Tibial nerve (tissue), 3 donors: ENCODE results near the gene LIN7A.

ENCODE experiments used
- CTCF ChIP-seq, 5 experiments: fragments of 200-600 bp in 3 of 5; fragments of 450-650 bp in 2 of 5; sonication (generic) in 3 of 5; IDR thresholded peaks; one replicate each; pipeline ENCODE4 v1.5.1; 2016 to 2019; ENCODE audit warnings: antibody characterized with exemption in 5 of 5, mild to moderate bottlenecking in 3 of 5, moderate library complexity in 2 of 5
- POLR2A ChIP-seq, 2 donors: fragments of 450-650 bp; IDR thresholded peaks; one replicate each; pipeline ENCODE4 v1.6.1; 2017; ENCODE audit warnings: antibody characterized with exemption in 2 of 2, mild to moderate bottlenecking in 2 of 2, moderate library complexity in 2 of 2

DNA sequence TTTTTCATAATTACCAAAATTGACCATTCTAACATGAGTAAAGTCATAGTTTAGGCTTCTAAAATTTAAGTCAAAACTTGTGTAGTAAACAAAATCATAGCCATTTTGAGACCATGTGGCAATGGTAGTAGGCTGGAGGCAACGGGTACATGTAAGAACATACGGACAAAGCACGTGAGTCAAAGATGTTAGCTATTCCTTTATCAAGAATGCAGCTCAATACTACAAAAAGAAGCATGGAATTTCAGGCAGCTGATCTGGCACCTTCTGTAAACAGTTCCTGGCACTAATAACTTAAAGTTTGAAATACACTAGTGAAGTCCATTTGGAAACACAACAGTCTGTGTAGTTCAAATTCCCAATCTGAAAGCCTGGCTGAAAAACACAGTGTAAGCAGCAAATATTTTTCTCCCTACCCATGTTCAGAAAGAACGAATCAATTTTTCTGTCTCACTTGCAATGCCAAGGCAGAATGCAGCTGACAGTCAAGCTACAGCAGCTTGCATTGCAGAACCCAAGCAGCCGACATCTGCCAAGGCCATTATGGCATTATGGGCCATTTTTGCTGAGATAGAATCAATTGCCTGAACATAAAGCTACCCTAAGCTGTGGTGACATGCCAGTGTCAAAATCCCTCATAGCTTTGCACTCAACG lies 191.8 kb downstream of the LIN7A start:
- TF ChIP-seq CTCF (IDR thresholded peaks at IDR 0.05) (no peak), POLR2A (IDR thresholded peaks at IDR 0.05) (no peak)
